Osteoblast (primary cell): Measurements from ENCODE around the gene SORBS1. TPM values are rescaled to one million over a fixed set of nuclear protein-coding genes. Genes with fewer than 3 reads are reported as not detected.

Source experiments
- DNase-seq: peaks from one replicate; pipeline ENCODE4 v3.0.0; 2011; ENCODE audit warnings: low spot score, mixed read lengths; ENCODE audit not compliant: insufficient read length; ENCODE audit errors: missing footprints
- H2AFZ ChIP-seq: 2 replicates; pipeline ENCODE4 v1.6.0; 2011; ENCODE audit warnings: mild to moderate bottlenecking, low read length
- H3K27ac ChIP-seq: 2 replicates; pipeline ENCODE4 v1.5.1; 2011; ENCODE audit warnings: mild to moderate bottlenecking, low read depth, low read length, moderate library complexity
- H3K27me3 ChIP-seq: 2 replicates; pipeline ENCODE4 v1.6.0; 2012; ENCODE audit warnings: mild to moderate bottlenecking, control low read depth, inconsistent platforms, low read length, moderate library complexity; ENCODE audit not compliant: insufficient read depth
- H3K36me3 ChIP-seq: 2 replicates; pipeline ENCODE4 v1.5.1; 2011; ENCODE audit warnings: mild to moderate bottlenecking, low read length, control low read depth, moderate library complexity; ENCODE audit not compliant: insufficient read depth
- H3K4me1 ChIP-seq: 2 replicates; pipeline ENCODE4 v1.5.1; 2011; ENCODE audit warnings: mild to moderate bottlenecking, low read length, control low read depth, moderate library complexity; ENCODE audit not compliant: insufficient read depth
- H3K4me2 ChIP-seq: 2 replicates; pipeline ENCODE4 v1.6.0; 2011; ENCODE audit warnings: mild to moderate bottlenecking, low read length; ENCODE audit not compliant: insufficient read depth
- H3K4me3 ChIP-seq: fragments of 200-600 bp; sonication (generic); 3 replicates; pipeline ENCODE4 v1.5.1; 2012; ENCODE audit warnings: mild to moderate bottlenecking, low read length, inconsistent platforms; ENCODE audit not compliant: insufficient read depth
- H3K79me2 ChIP-seq: 2 replicates; pipeline ENCODE4 v1.6.0; 2012; ENCODE audit warnings: mild to moderate bottlenecking, low read length, control low read depth, inconsistent platforms; ENCODE audit not compliant: insufficient read depth
- H3K9me3 ChIP-seq: 2 replicates; pipeline ENCODE4 v1.5.1; 2011; ENCODE audit warnings: low read depth, low read length, control low read depth
- H4K20me1 ChIP-seq: 2 replicates; pipeline ENCODE4 v1.6.0; 2012; ENCODE audit warnings: mild to moderate bottlenecking, low read length, control low read depth; ENCODE audit not compliant: insufficient read depth
- CTCF ChIP-seq: IDR thresholded peaks from 2 replicates; pipeline ENCODE4 v1.5.1; 2011; ENCODE audit warnings: mild to moderate bottlenecking, low read depth, low read length, moderate library complexity; ENCODE audit errors: extremely low read depth
- total RNA-seq: library from RNA; depleted of rRNA; stranded (reverse); fragments of >200 nt; gene quantifications from 2 replicates; pipeline ENCODE4 v1.2.3, GENCODE V29; 2012

SORBS1 gene
- total RNA-seq, 1 donor: 0.72 TPM

GRCh38 chr10:95268438-95268837, 292.7 kb downstream of the SORBS1 start:
- Histone ChIP-seq H3K27ac (peak overlapping the region; percentile 64), H3K4me1 (peaks cover 6% of the 10 kb centered on the region), H3K27me3 (no peaks in the 10 kb centered on the region), H3K9me3 (no peaks in the 10 kb centered on the region), H4K20me1 (no peaks in the 10 kb centered on the region), H3K36me3 (peaks cover 13% of the 10 kb centered on the region), H3K4me3 (no peak overlapping the region), H3K79me2 (peaks cover 11% of the 10 kb centered on the region), H3K4me2 (no peak overlapping the region), H2AFZ (no peak overlapping the region)
- no peak for DNase-seq
- no peak for TF ChIP-seq CTCF

GRCh38 chr10:95267251-95267650, 293.9 kb downstream of the SORBS1 start:
- Histone ChIP-seq H3K36me3 (peaks cover 13% of the 10 kb centered on the region), H3K79me2 (peaks cover 3% of the 10 kb centered on the region), H3K4me3 (no peak overlapping the region), H3K4me1 (no peaks in the 10 kb centered on the region), H2AFZ (no peak overlapping the region), H3K4me2 (no peak overlapping the region), H3K27ac (peak overlapping the region; percentile 80), H4K20me1 (no peaks in the 10 kb centered on the region), H3K9me3 (no peaks in the 10 kb centered on the region), H3K27me3 (no peaks in the 10 kb centered on the region)
- no peak for DNase-seq
- no peak for TF ChIP-seq CTCF

GRCh38 chr10:95266674-95267095, 294.5 kb downstream of the SORBS1 start:
- TF ChIP-seq CTCF: no peak
- no peaks in the 10 kb centered on the region for H4K20me1 ChIP-seq
- no peak overlapping the region for H2AFZ ChIP-seq
- H3K79me2 ChIP-seq: peaks cover 3% of the 10 kb centered on the region
- no peaks in the 10 kb centered on the region for H3K27me3 ChIP-seq
- H3K36me3 ChIP-seq: peaks cover 13% of the 10 kb centered on the region
- DNase-seq: no peak
- H3K4me3 ChIP-seq: no peak overlapping the region
- H3K27ac ChIP-seq: peak overlapping the region; percentile 80
- no peaks in the 10 kb centered on the region for H3K4me1 ChIP-seq
- H3K9me3 ChIP-seq: no peaks in the 10 kb centered on the region
- no peak overlapping the region for H3K4me2 ChIP-seq

GRCh38 chr10:95265572-95265971, 295.6 kb downstream of the SORBS1 start:
- no peaks in the 10 kb centered on the region for H4K20me1 ChIP-seq
- no peaks in the 10 kb centered on the region for H3K9me3 ChIP-seq
- H2AFZ ChIP-seq: no peak overlapping the region
- H3K27me3 ChIP-seq: no peaks in the 10 kb centered on the region
- H3K4me1 ChIP-seq: peaks cover 11% of the 10 kb centered on the region
- no peak overlapping the region for H3K27ac ChIP-seq
- H3K4me2 ChIP-seq: no peak overlapping the region
- no peak overlapping the region for H3K4me3 ChIP-seq
- peaks cover 13% of the 10 kb centered on the region for H3K36me3 ChIP-seq
- DNase-seq: no peak
- no peak for TF ChIP-seq CTCF
- no peaks in the 10 kb centered on the region for H3K79me2 ChIP-seq
